BLaER1 treated with 17β-estradiol and CSF1 and Interleukin-3, amounts not matched to agents 10 nM and 100 nM (cell line): Measurements from ENCODE around the gene GMDS.
A peak's percentile ranks its signal among the peaks of the same experiment; 100 is the strongest.

Experiments
- H3K27ac ChIP-seq, 11 experiments: shearing (Covaris generic); formaldehyde crosslinking; 2 replicates each; pipeline ENCODE4 v1.8.1; 2022
- H3K27me3 ChIP-seq, 11 experiments: shearing (Covaris generic); formaldehyde crosslinking; 2 replicates each; pipeline ENCODE4 v1.8.1; 2022
- H3K36me3 ChIP-seq, 11 experiments: shearing (Covaris generic); formaldehyde crosslinking; 2 replicates each; pipeline ENCODE4 v1.8.1; 2022
- H3K4me1 ChIP-seq, 10 experiments: shearing (Covaris generic); formaldehyde crosslinking; 2 replicates each; pipeline ENCODE4 v1.8.1; 2022
- H3K4me2 ChIP-seq, 11 experiments: shearing (Covaris generic); formaldehyde crosslinking; 2 replicates each; pipeline ENCODE4 v1.8.1; 2022
- H3K4me3 ChIP-seq, 10 experiments: shearing (Covaris generic); formaldehyde crosslinking; 2 replicates each; pipeline ENCODE4 v1.8.1; 2022
- H3K9ac ChIP-seq, 11 experiments: shearing (Covaris generic); formaldehyde crosslinking; 2 replicates each; pipeline ENCODE4 v1.8.1; 2022
- H3K9me3 ChIP-seq, 11 experiments: shearing (Covaris generic); formaldehyde crosslinking; replicated peaks in 1 of 11; 2 replicates each; pipeline ENCODE4 v1.8.1; 2022
- H4K20me1 ChIP-seq, 11 experiments: shearing (Covaris generic); formaldehyde crosslinking; 2 replicates each; pipeline ENCODE4 v1.8.1; 2022
- Cebpa-rat ChIP-seq, 11 experiments: shearing (Covaris generic); IDR thresholded peaks; 2 replicates each; pipeline ENCODE4 v1.8.1; 2022

GMDS gene

GRCh38 chr6:2104524-2104880 lies 140.9 kb downstream of the GMDS start:
- Histone ChIP-seq H3K27ac (no peak overlapping the region), H3K9me3 (no peaks in the 10 kb centered on the region), H3K27me3 (no peaks in the 10 kb centered on the region), H3K4me1 (0 out of 20 replicates have a peak, but pooled peaks cover 0 to 6% (median 0%) of the 10 kb centered on the region in 10 experiments), H3K4me3 (no peak overlapping the region), H3K9ac (no peak overlapping the region), H3K4me2 (no peak overlapping the region), H3K36me3 (peaks cover 0 to 5% (median 0%) of the 10 kb centered on the region in 11 experiments; a peak in 2 of 22 replicates), H4K20me1 (peaks cover 0 to 6% (median 0%) of the 10 kb centered on the region in 11 experiments; a peak in 3 of 22 replicates)
- TF ChIP-seq Cebpa-rat (IDR thresholded peaks at IDR 0.05) = no peak

DNA sequence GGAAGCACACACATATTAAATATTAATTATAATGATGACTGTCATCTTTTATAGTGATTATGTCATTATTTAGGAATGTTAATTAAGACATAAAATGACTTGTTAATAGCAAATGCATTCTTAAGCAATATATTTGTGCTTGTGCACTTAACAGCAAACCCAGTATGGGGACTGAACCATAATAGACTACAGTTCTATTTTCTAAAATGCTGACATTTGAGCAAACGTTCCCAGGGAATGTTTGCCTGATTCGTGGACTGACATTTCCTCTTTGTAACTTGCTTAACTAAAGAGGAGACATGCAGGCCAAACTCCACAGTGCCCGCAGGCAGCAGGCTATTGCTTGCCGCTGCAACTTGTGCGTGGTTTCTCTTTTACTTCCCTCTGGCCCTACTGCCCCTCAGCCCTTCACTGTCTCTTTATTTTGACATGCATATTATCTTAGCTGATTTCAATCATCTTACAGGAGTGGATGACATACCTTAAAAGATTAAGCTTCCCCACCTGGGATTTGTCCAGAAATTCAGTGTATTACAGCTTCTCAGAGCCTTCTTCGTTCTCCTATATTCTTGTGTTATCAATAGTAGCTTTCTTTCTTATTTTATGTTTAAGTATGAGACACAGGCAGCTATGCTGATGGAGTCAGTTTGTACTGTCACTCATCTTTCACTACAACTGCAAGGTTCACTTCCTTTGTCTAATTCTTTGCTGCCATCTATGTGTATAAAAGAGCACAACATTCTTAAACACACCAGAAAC lies 141.5 kb downstream of the GMDS start:
- Histone ChIP-seq H3K36me3 (peaks cover 0 to under 1% (median 0%) of the 10 kb centered on the region in 11 experiments; a peak in 1 of 22 replicates), H4K20me1 (peaks cover 0 to 6% (median 0%) of the 10 kb centered on the region in 11 experiments; a peak in 3 of 22 replicates), H3K27ac (no peak overlapping the region), H3K4me3 (no peak overlapping the region), H3K4me1 (0 out of 20 replicates have a peak, but pooled peaks cover 0 to 6% (median 0%) of the 10 kb centered on the region in 10 experiments), H3K27me3 (no peaks in the 10 kb centered on the region), H3K9me3 (no peaks in the 10 kb centered on the region), H3K4me2 (peak overlapping the region in 2 of 11 experiments; percentile 1 to 28; a peak in 1 of 22 replicates), H3K9ac (no peak overlapping the region)
- no peak for TF ChIP-seq Cebpa-rat (IDR thresholded peaks at IDR 0.05)

DNA sequence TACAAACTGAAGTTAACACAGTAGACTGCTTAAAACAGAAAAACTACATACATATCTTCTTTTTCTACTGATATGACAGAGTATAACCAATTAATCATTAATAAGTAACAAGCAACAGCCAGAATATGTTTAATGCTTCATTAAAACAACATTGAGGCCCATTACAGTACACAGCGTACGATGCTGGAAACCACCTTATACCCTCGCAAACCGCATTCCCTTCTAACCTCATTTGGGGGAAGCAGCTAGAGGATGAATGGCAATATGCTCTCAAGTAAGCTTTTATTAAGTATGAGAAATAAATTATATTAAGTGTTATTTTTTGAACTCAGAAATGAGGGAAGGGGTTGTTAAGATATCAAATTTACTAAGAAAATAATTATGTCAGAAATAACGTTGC lies 142.4 kb downstream of the GMDS start:
- no peaks in the 10 kb centered on the region for H3K36me3 ChIP-seq
- no peak overlapping the region for H3K27ac ChIP-seq
- H3K9me3 ChIP-seq = no peaks in the 10 kb centered on the region
- no peak for TF ChIP-seq Cebpa-rat (IDR thresholded peaks at IDR 0.05)
- H4K20me1 ChIP-seq = peaks cover 0 to 6% (median 0%) of the 10 kb centered on the region in 11 experiments; a peak in 2 of 22 replicates
- H3K4me1 ChIP-seq = 0 out of 20 replicates have a peak, but pooled peaks cover 0 to 6% (median 0%) of the 10 kb centered on the region in 10 experiments
- no peaks in the 10 kb centered on the region for H3K27me3 ChIP-seq
- no peak overlapping the region for H3K4me3 ChIP-seq
- no peak overlapping the region for H3K9ac ChIP-seq
- H3K4me2 ChIP-seq = no peak overlapping the region

DNA sequence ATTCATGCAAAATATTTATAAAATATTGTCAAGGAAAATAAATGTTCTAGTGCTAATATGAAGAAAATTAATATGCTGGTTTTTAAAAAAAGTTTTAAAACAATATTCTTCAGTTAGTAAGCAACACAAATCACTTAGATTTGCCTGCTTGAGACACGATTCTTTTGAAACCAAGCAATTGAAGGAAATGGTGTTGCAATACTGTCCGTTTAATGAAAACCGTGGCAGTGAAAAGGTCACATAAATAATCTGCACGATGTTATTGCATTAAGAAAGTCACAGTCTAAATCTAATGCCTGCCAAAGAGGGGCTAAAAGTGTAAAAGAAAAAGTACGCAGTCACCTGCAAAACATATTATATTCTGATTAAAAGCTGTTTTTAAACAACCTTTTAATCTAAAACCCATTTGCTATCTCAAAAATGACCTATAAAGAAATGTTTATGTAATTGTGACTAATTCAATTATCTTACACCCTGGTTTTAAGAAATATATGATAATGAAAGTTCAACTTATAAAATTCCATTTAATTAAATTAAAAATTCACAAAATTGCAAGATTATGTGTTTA lies 143.0 kb downstream of the GMDS start:
- Histone ChIP-seq H3K9me3 (no peaks in the 10 kb centered on the region), H3K4me1 (0 out of 20 replicates have a peak, but pooled peaks cover 0 to 6% (median 0%) of the 10 kb centered on the region in 10 experiments), H4K20me1 (peaks cover 0 to 6% (median 0%) of the 10 kb centered on the region in 11 experiments; a peak in 2 of 22 replicates), H3K4me2 (no peak overlapping the region), H3K4me3 (no peak overlapping the region), H3K27ac (no peak overlapping the region), H3K9ac (no peak overlapping the region), H3K27me3 (no peaks in the 10 kb centered on the region), H3K36me3 (no peaks in the 10 kb centered on the region)
- peak in 1 of 11 experiments; percentile 37; a peak in 1 of 22 replicates for TF ChIP-seq Cebpa-rat (IDR thresholded peaks at IDR 0.05)

GRCh38 chr6:2101213-2101612 lies 144.2 kb downstream of the GMDS start:
- H3K4me2 ChIP-seq = no peak overlapping the region
- H4K20me1 ChIP-seq = peaks cover 0 to 6% (median 0%) of the 10 kb centered on the region in 11 experiments; a peak in 2 of 22 replicates
- H3K36me3 ChIP-seq = no peaks in the 10 kb centered on the region
- no peak for TF ChIP-seq Cebpa-rat (IDR thresholded peaks at IDR 0.05)
- no peak overlapping the region for H3K4me3 ChIP-seq
- H3K27ac ChIP-seq = no peak overlapping the region
- H3K9ac ChIP-seq = no peak overlapping the region
- H3K9me3 ChIP-seq = no peaks in the 10 kb centered on the region
- H3K4me1 ChIP-seq = 0 out of 20 replicates have a peak, but pooled peaks cover 0 to 6% (median 0%) of the 10 kb centered on the region in 10 experiments
- no peaks in the 10 kb centered on the region for H3K27me3 ChIP-seq

- no peaks in the 10 kb centered on the region for H3K9me3 ChIP-seq
- H3K27ac ChIP-seq = no peak overlapping the region
- H3K36me3 ChIP-seq = no peaks in the 10 kb centered on the region
- 0 out of 20 replicates have a peak, but pooled peaks cover 0 to 6% (median 0%) of the 10 kb centered on the region in 10 experiments for H3K4me1 ChIP-seq
- H3K27me3 ChIP-seq = no peaks in the 10 kb centered on the region
- no peak overlapping the region for H3K4me3 ChIP-seq
- H3K4me2 ChIP-seq = no peak overlapping the region
- H3K9ac ChIP-seq = no peak overlapping the region
- no peak for TF ChIP-seq Cebpa-rat (IDR thresholded peaks at IDR 0.05)
- H4K20me1 ChIP-seq = peaks cover 0 to 6% (median 0%) of the 10 kb centered on the region in 11 experiments; a peak in 2 of 22 replicates
Observed at GRCh38 chr6:2099870-2100269, 145.5 kb downstream of the GMDS start.

- Histone ChIP-seq H3K4me1 (no peaks in the 10 kb centered on the region), H3K36me3 (no peaks in the 10 kb centered on the region), H4K20me1 (no peaks in the 10 kb centered on the region; a peak in 1 of 22 replicates), H3K27ac (no peak overlapping the region), H3K4me2 (no peak overlapping the region), H3K4me3 (no peak overlapping the region), H3K27me3 (no peaks in the 10 kb centered on the region), H3K9me3 (no peaks in the 10 kb centered on the region), H3K9ac (no peak overlapping the region)
- no peak for TF ChIP-seq Cebpa-rat (IDR thresholded peaks at IDR 0.05)
Observed at GRCh38 chr6:2097464-2097863, 147.9 kb downstream of the GMDS start.

DNA sequence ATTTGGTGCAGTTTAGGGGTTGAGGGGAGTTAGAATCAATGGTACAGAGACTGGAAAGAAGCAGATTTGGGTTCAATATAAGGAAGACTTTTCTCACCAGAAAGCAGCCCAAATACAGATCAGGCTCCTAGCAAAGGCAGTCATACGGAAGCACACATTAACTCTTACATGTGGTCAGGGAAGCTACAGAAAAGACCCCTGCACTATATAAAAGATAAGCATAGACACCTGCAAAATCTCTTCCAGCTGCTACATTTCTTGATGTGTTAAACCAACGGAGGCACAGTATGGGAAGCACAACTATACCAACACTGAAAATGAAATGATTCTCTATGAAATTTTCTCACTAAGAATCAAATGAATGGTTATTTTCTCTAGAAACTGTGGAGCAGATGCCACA lies 150.8 kb downstream of the GMDS start:
- H3K4me1 ChIP-seq = no peaks in the 10 kb centered on the region
- H3K27ac ChIP-seq = no peak overlapping the region
- no peaks in the 10 kb centered on the region for H3K36me3 ChIP-seq
- H3K9ac ChIP-seq = no peak overlapping the region
- no peak for TF ChIP-seq Cebpa-rat (IDR thresholded peaks at IDR 0.05)
- H3K4me2 ChIP-seq = no peak overlapping the region
- H3K27me3 ChIP-seq = no peaks in the 10 kb centered on the region
- H4K20me1 ChIP-seq = no peaks in the 10 kb centered on the region; a peak in 1 of 22 replicates
- H3K9me3 ChIP-seq = no peaks in the 10 kb centered on the region
- no peak overlapping the region for H3K4me3 ChIP-seq

DNA sequence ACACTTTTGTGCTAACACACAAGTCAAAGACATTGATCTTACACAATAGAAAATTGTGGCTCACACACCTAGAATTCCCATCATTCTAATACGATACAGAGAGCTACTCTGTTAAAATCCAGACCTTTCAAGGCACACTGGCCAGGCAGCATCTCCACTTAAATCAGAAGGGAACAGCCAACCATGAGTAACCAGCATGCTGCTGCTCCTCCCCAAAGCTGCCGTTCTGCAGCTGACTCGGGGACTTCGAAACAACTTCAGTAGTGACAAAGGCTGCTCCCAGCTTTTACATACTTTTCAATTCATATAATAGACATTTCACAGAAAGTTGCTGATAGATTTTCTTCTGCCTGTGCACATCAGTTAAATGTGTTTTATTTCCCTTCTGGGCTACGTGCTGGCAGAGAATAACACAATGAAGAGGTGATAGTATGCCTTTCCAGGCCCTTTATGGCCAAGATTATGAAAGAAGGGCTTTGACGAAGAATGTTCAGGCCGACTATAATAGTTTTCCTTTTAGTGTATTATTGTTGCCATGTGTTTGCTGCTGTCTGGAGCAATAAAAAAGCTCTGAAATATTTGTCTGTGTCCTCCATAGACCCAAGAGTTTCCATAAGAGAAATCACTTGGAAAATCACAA lies 159.0 kb downstream of the GMDS start:
- Histone ChIP-seq H3K36me3 (0 out of 22 replicates have a peak, but pooled peaks cover 0 to 3% (median 0%) of the 10 kb centered on the region in 11 experiments), H3K9ac (no peak overlapping the region), H4K20me1 (no peaks in the 10 kb centered on the region), H3K4me3 (no peak overlapping the region), H3K4me1 (no peaks in the 10 kb centered on the region), H3K27me3 (no peaks in the 10 kb centered on the region), H3K9me3 (peaks cover 0 to 8% (median 1%) of the 10 kb centered on the region in 11 experiments; a peak in 8 of 22 replicates), H3K27ac (no peak overlapping the region), H3K4me2 (no peak overlapping the region)
- no peak for TF ChIP-seq Cebpa-rat (IDR thresholded peaks at IDR 0.05)
